T-helper 17 cell (primary cell): ENCODE data around the gene CASP4. TPM values are rescaled to one million over a fixed set of nuclear protein-coding genes. Genes with fewer than 3 reads are reported as not detected.
A peak's percentile ranks its signal among the peaks of the same experiment; 100 is the strongest.

ENCODE experiments used
- ATAC-seq: fragments of 150-1000 bp; cut with Tn5 transposase; 2 replicates; pipeline ENCODE4 v1.10.0; 2021; ENCODE audit warnings: mild to moderate bottlenecking, moderate library complexity
- DNase-seq, 3 donors: peaks; one replicate each; pipeline versions ENCODE4 v3.0.0 to v3.0.0-alpha.2; 2020 to 2021
- H3K9me3 ChIP-seq: one replicate; pipeline ENCODE4 v1.7.0; 2013; ENCODE audit warnings: low read length, mild to moderate bottlenecking; ENCODE audit not compliant: control insufficient read depth, poor library complexity, severe bottlenecking
- H3K27ac Mint-ChIP-seq: one replicate; pipeline ENCODE4 v1.8.0; 2022; ENCODE audit warnings: mild to moderate bottlenecking, moderate library complexity, mixed read lengths
- H3K27me3 Mint-ChIP-seq: one replicate; pipeline ENCODE4 v1.8.0; 2022; ENCODE audit warnings: mixed read lengths
- H3K36me3 Mint-ChIP-seq: one replicate; pipeline ENCODE4 v1.8.0; 2022; ENCODE audit warnings: low read depth, mixed read lengths
- H3K4me1 Mint-ChIP-seq: one replicate; pipeline ENCODE4 v1.8.0; 2022; ENCODE audit warnings: mild to moderate bottlenecking, mixed read lengths
- H3K4me3 Mint-ChIP-seq: one replicate; pipeline ENCODE4 v1.8.0; 2022; ENCODE audit warnings: mild to moderate bottlenecking, moderate library complexity, mixed read lengths
- total RNA-seq, 4 donors: library from RNA in 2 of 4; stranded (reverse) in 2 of 4; gene quantifications; one replicate each; pipeline ENCODE4 v1.2.3 and lab custom pipeline; 2022 to 2026

CASP4 gene
- total RNA-seq (100 to 1,000 TPM in 1 of 2 donors, 10 to 100 TPM in 1; 97.2 to 102 TPM), total RNA-seq (lab: John Stamatoyannopoulos, UW) (93.4 to 135 reads per million in 2 donors)

DNA sequence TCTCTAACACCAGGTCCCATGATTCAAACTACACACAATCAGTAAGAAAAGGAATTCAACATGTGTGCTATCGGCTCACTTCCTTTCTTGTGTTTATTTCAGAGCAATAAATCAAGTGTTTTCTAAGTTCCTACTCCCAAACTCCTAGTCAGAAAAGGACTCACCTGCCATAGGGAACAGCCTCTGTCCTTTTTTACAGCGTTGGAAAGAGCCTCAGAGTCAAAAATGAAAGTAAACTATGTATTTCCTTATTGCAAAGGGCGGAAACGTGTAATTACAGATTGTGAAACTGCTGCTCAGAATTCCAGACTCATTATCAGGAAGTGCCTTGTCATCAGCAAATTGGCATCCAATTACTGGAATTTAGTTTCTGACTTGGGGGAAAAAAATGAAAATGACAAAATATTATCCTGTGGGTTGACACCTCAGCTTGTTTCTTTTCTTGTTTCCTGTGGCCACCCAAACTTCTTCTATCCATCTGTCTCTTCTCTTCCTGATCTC lies at the start of gene CASP4:
Gene CASP4 (minus strand): TSS at position 220 of the 501 bp plus-strand sequence. CDS start 49 bp downstream, at position 171.
- Mint-ChIP-seq H3K27me3 (no peaks in the 10 kb centered on the region), H3K4me1 (peaks cover 29% of the 10 kb centered on the region), H3K27ac (peak within 1 kb of the TSS; percentile 98), H3K36me3 (peaks cover 3% of the 10 kb centered on the region), H3K4me3 (peak within 1 kb of the TSS; percentile 95)
- H3K9me3 ChIP-seq: no peaks in the 10 kb centered on the region
- ATAC-seq (peak; percentile 83), DNase-seq (no peak)

DNA sequence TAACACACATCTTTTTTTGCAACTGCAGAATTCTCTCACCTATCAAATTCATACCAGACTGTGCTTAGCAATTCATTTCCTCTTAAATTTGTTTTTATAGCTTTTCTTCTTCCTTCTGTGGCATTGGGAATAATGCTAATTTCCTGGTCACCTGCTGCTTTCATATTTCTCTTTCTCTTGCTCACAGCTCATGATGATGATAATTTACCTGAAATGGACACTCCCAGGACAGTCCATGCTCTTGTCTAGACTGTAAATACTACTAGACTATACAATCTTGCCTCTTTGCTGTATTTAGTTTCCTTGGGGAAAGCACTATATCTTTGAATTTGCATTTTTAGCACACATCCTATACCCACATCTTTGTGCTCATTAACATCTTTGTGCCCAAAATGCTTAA lies 39.1 kb upstream of the CASP4 start:
- H3K27ac Mint-ChIP-seq: no peak overlapping the region

DNA sequence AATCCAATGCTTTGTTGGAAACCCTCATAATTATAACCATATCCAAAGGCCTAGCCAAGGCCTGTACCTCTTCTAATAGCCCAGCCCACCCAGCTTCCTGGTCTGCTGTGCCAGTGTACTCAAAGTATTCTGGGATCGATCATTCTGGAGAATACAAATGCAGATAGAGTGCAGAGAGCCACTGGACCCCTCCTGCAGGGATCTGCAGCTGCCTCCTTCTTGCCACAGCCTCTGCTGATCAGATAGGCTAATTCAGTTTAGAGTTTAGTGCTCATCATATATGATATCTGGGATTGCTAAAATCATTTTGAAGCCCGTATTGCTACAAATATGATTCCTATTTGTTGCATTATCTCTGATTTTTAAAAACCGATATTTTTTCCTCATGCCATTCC lies 37.1 kb upstream of the CASP4 start:
- H3K4me1 Mint-ChIP-seq: peaks cover 6% of the 10 kb centered on the region
- DNase-seq: no peak
- H3K27ac Mint-ChIP-seq: no peak overlapping the region
- H3K36me3 Mint-ChIP-seq: no peaks in the 10 kb centered on the region
- H3K9me3 ChIP-seq: no peaks in the 10 kb centered on the region
- no peak for ATAC-seq
- H3K4me3 Mint-ChIP-seq: no peak overlapping the region
- no peaks in the 10 kb centered on the region for H3K27me3 Mint-ChIP-seq

More for the DNA sequence above, 39.1 kb upstream of the CASP4 start:
- Mint-ChIP-seq H3K36me3 (no peaks in the 10 kb centered on the region), H3K4me3 (no peak overlapping the region), H3K4me1 (no peaks in the 10 kb centered on the region), H3K27me3 (no peaks in the 10 kb centered on the region)
- no peaks in the 10 kb centered on the region for H3K9me3 ChIP-seq
- DNase-seq (no peak), ATAC-seq (no peak)

DNA sequence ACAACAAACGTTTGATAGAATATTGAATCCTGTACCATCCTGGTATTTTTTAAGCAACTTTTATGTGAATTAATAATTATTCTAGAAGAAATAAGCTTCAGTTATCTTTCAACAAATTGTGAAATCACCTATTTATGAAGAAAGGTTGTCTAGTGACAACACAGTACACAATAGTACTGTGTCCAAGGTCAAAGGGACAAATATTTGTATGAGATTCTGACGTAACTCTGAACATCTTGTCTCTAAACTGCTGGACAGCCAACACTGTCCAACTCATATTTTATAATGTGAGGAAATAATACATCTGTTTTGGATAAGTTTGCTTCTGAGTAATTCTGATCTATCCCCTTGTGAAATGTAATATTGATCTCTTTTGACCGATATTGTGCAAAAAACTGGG lies 35.6 kb upstream of the CASP4 start:
- Mint-ChIP-seq H3K4me3 (no peak overlapping the region), H3K4me1 (peaks cover 6% of the 10 kb centered on the region), H3K36me3 (no peaks in the 10 kb centered on the region), H3K27me3 (no peaks in the 10 kb centered on the region), H3K27ac (no peak overlapping the region)
- no peak for ATAC-seq
- no peak for DNase-seq
- no peaks in the 10 kb centered on the region for H3K9me3 ChIP-seq

DNA sequence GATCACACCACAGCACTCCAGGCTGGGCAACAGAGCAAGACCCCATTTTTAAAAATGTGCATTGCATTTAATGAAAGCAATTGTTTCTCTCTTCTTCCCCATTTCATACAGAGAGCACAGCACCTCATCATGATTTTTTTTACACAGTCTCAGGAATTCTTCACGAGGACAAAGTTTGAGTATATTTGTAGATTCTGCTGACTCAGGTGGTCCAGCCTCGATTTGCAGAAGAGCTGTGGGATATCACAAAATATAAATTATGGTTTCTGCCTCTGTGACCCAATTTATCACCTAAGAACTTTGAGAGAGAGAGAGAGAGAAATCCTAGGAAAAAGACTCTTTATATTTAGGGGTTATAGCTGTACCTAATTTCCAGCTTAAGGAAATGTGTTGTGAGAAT lies 34.8 kb upstream of the CASP4 start:
- Mint-ChIP-seq H3K36me3 (no peaks in the 10 kb centered on the region), H3K27me3 (no peaks in the 10 kb centered on the region), H3K27ac (no peak overlapping the region), H3K4me3 (no peak overlapping the region), H3K4me1 (peaks cover 6% of the 10 kb centered on the region)
- no peak for DNase-seq
- no peaks in the 10 kb centered on the region for H3K9me3 ChIP-seq
- no peak for ATAC-seq

DNA sequence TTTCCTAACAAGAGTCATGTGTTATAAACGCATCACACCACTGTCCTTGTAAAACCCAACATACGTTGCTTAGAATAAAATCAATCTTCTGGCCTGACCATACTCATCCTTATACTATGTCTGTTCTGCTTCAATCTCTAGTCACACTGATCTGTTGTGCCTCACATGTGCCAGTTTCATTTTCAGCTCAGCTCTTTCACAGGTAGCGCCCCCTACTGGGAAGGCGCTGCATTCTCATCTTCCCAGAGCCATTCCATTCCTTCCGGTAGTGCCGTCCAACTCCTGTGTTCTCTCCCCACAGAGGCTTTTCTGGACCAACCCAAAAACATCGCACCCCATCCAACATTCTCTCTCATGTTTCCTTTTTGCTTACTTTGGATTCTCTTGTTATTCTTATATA lies 32.4 kb upstream of the CASP4 start:
- H3K4me3 Mint-ChIP-seq: no peak overlapping the region
- peak; percentile 25 to 43 (median 28) for DNase-seq
- no peaks in the 10 kb centered on the region for H3K9me3 ChIP-seq
- no peaks in the 10 kb centered on the region for H3K27me3 Mint-ChIP-seq
- H3K27ac Mint-ChIP-seq: peak overlapping the region; percentile 68
- peak; percentile 81 for ATAC-seq
- H3K36me3 Mint-ChIP-seq: no peaks in the 10 kb centered on the region
- peaks cover 6% of the 10 kb centered on the region for H3K4me1 Mint-ChIP-seq

DNA sequence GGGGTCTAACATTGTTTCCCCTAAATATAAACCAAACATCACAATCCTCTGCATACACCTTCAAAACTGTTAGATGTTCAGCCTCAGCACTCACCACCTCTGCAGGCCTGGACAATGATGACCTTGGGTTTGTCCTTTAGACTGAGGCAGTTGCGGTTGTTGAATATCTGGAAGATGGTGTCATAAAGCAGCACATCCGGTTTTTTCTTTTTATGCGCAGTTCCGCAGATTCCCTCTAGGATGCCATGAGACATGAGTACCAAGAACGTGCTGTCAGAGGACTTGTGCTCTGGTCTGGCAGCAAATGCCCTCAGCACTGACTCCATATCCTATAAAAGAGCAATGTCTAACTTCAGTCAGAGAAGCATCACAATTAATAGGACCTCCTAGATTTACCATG lies 31.8 kb upstream of the CASP4 start:
- Mint-ChIP-seq H3K4me3 (no peak overlapping the region), H3K4me1 (peaks cover 6% of the 10 kb centered on the region), H3K36me3 (no peaks in the 10 kb centered on the region), H3K27ac (no peak overlapping the region), H3K27me3 (no peaks in the 10 kb centered on the region)
- no peaks in the 10 kb centered on the region for H3K9me3 ChIP-seq
- ATAC-seq (no peak), DNase-seq (no peak)

DNA sequence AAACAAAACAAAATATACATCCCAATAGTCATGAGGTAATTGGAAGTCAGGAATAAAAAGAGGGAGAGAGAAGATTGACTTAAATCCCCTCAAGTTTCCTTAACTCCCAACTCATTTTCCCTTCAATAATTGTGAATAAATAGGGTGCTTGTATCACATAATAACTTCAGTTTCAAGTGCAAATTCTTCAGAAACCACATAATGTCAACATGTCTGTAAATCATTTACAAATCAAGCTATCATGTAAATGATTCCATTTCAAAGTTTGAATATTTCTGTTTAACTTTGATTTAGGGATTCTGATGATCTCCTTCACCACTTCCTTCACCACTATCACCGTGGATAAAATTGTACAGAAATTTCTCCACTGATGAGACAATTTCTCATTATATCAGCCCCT lies 31.3 kb upstream of the CASP4 start:
- no peak for DNase-seq
- no peak overlapping the region for H3K4me3 Mint-ChIP-seq
- H3K27me3 Mint-ChIP-seq: no peaks in the 10 kb centered on the region
- peaks cover 6% of the 10 kb centered on the region for H3K4me1 Mint-ChIP-seq
- ATAC-seq: no peak
- H3K9me3 ChIP-seq: no peaks in the 10 kb centered on the region
- no peaks in the 10 kb centered on the region for H3K36me3 Mint-ChIP-seq
- H3K27ac Mint-ChIP-seq: no peak overlapping the region

DNA sequence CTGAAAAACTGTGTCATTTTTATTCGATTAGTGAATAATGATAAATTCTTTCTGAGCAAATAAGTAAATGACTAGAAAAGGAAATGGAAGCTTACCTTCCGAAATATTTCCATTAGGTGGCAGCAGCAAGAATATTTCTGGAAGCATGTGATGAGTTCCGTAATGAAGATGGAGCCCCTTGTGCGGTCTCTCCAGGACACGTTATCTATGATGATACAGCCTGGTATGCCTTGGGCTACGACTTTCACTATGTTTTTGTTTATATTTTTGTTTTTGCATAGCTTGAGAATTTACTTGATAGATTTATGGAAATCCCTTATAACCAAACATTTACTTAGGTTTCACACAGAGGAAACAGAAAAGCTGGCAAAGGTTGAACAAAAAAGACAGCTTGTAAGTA lies 28.9 kb upstream of the CASP4 start:
- DNase-seq (no peak), ATAC-seq (no peak)
- H3K27me3 Mint-ChIP-seq: no peaks in the 10 kb centered on the region
- H3K4me1 Mint-ChIP-seq: peaks cover 6% of the 10 kb centered on the region
- no peak overlapping the region for H3K4me3 Mint-ChIP-seq
- H3K36me3 Mint-ChIP-seq: no peaks in the 10 kb centered on the region
- no peaks in the 10 kb centered on the region for H3K9me3 ChIP-seq
- no peak overlapping the region for H3K27ac Mint-ChIP-seq

DNA sequence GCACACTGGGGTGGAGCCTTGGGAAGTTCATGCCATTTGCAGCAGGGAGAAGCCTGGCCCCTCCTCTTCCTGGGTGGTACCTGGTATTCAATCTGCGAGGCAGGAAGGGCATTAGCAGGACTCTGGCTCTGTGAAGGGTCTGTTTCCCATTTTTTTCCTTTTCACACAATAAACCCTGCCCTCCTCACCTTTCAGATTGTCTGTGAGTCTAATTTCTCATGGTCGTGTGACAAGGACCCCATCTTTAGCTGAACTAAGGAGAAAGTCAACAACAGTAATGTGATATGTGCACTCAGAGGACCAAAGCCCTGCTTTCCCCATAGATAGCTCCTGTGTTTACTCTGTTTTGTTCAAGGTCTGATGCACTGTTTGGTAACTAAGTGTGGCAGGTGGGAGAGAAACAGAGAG lies 26.6 kb upstream of the CASP4 start:
- ATAC-seq (no peak), DNase-seq (no peak)
- Mint-ChIP-seq H3K4me3 (no peak overlapping the region), H3K27ac (no peak overlapping the region), H3K4me1 (no peaks in the 10 kb centered on the region), H3K27me3 (no peaks in the 10 kb centered on the region), H3K36me3 (no peaks in the 10 kb centered on the region)
- H3K9me3 ChIP-seq: no peaks in the 10 kb centered on the region

DNA sequence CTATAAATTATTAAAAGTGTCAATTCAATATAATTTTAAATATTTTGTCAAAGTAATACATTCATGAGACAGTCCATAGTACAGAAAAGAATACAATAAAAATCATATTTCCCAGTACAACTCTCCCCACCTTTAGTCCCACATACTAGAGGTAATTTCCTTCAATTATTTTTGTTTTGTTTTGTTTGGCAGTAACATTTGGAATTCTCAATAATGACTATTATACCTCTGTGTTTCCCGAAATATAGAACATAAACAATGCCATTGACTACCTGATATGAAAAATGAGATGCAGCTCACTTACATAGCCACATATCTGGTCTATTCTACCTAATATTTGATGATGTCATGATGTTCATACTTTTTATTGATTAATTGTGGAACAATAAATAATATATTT lies 24.4 kb upstream of the CASP4 start:
- no peaks in the 10 kb centered on the region for H3K36me3 Mint-ChIP-seq
- no peaks in the 10 kb centered on the region for H3K4me1 Mint-ChIP-seq
- H3K27me3 Mint-ChIP-seq: no peaks in the 10 kb centered on the region
- ATAC-seq (no peak), DNase-seq (no peak)
- H3K4me3 Mint-ChIP-seq: no peak overlapping the region
- no peaks in the 10 kb centered on the region for H3K9me3 ChIP-seq
- no peak overlapping the region for H3K27ac Mint-ChIP-seq

DNA sequence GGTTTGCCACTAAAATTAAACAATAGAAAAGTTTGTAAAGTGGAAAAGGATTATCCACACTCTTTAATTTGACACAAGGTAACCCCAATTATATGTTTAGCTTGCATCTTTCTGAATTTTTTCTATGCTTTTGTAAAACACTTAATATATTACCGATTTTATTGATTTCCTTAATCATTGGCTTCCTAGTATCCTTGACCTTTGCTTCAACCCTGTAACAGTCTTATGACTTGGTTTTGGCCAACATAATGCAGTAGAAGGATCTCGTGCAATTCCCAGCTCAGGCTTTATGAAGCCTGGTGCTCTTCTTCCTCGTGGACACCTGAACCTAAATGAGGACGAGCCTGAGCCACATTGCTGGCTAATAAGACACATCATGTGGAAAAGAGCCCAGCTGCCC lies 23.6 kb upstream of the CASP4 start:
- ATAC-seq (no peak), DNase-seq (no peak)
- Mint-ChIP-seq H3K27ac (no peak overlapping the region), H3K36me3 (no peaks in the 10 kb centered on the region), H3K4me3 (no peak overlapping the region), H3K4me1 (no peaks in the 10 kb centered on the region), H3K27me3 (no peaks in the 10 kb centered on the region)
- no peaks in the 10 kb centered on the region for H3K9me3 ChIP-seq

DNA sequence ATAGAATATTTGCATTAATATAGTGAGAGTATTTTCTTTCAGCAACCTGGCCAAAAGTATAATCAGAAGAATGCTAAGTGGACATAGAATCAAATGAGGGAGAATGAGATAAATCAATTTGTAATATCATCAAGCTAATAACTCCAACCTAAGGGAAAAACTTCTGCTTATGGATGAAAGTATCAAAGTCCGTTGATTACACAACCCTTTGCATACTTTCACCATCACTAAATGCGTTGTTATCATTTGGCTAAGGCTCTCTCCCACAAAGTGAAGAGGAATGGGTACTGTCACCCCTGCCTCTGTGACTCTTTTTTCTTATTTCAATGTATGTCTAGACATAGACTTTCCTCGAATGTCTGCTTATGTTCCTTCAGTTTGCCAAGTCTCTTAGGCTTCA lies 16.4 kb upstream of the CASP4 start:
- no peak for DNase-seq
- ATAC-seq: no peak
- peaks cover 2% of the 10 kb centered on the region for H3K36me3 Mint-ChIP-seq
- H3K4me1 Mint-ChIP-seq: no peaks in the 10 kb centered on the region
- no peak overlapping the region for H3K27ac Mint-ChIP-seq
- no peaks in the 10 kb centered on the region for H3K27me3 Mint-ChIP-seq
- H3K4me3 Mint-ChIP-seq: no peak overlapping the region
- H3K9me3 ChIP-seq: no peaks in the 10 kb centered on the region

DNA sequence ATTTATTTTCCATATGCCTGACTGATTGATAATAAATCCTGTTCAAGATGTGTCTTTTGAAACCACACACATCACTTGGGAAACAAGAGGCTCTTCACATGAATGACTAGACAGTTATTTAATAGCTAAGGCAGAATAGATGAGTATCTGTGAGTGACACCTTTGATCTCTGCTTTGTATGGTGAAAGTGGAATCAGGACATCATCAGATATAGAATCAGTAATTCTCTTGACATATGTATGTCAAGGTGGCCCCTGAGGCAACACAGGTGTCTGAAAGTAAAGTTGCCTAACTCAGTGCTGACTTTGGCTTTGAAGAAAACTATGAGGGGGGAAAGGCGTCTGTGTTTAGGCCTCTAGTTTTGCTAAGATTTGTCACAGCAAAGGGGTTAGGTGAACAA lies 11.5 kb upstream of the CASP4 start:
- H3K9me3 ChIP-seq: no peaks in the 10 kb centered on the region
- ATAC-seq (no peak), DNase-seq (no peak)
- Mint-ChIP-seq H3K4me3 (no peak overlapping the region), H3K4me1 (peaks cover 3% of the 10 kb centered on the region), H3K27ac (no peak overlapping the region), H3K36me3 (no peaks in the 10 kb centered on the region), H3K27me3 (no peaks in the 10 kb centered on the region)
